MM.1S (cell line): ENCODE results near the gene PRR5.

Experiments
- DNase-seq: peaks from one replicate; pipeline ENCODE4 v3.0.0-alpha.2; 2015
- H2AFZ ChIP-seq: fragments of 300-600 bp; sonication (generic); 2 replicates; pipeline ENCODE4 v1.6.0; 2016; ENCODE audit warnings: antibody characterized with exemption, low read length
- H3F3A ChIP-seq: fragments of 300-600 bp; sonication (generic); 2 replicates; pipeline ENCODE4 v1.6.1; 2016; ENCODE audit warnings: mild to moderate bottlenecking, antibody characterized with exemption, low read length, moderate library complexity, mixed read lengths; ENCODE audit not compliant: insufficient read depth
- H3K27ac ChIP-seq: fragments of 300-600 bp; sonication (generic); 2 replicates; pipeline ENCODE4 v1.5.1; 2016; ENCODE audit warnings: mild to moderate bottlenecking, low read length
- H3K27me3 ChIP-seq: fragments of 300-600 bp; sonication (generic); replicated peaks from 2 replicates; pipeline ENCODE4 v1.6.0; 2016; ENCODE audit warnings: low read length; ENCODE audit not compliant: insufficient read depth
- H3K36me3 ChIP-seq: fragments of 300-600 bp; sonication (generic); replicated peaks from 2 replicates; pipeline ENCODE4 v1.6.1; 2016; ENCODE audit warnings: mild to moderate bottlenecking, low read length, mixed read lengths; ENCODE audit not compliant: insufficient read depth
- H3K4me1 ChIP-seq: fragments of 300-600 bp; sonication (generic); 2 replicates; pipeline ENCODE4 v1.6.1; 2016; ENCODE audit warnings: low read length, mixed read lengths
- H3K4me2 ChIP-seq: fragments of 300-600 bp; sonication (generic); 2 replicates; pipeline ENCODE4 v1.6.0; 2016; ENCODE audit warnings: low read depth, low read length
- H3K4me3 ChIP-seq: fragments of 300-600 bp; sonication (generic); 2 replicates; pipeline ENCODE4 v1.5.1; 2016; ENCODE audit warnings: low read length, mixed read lengths
- H3K79me2 ChIP-seq: fragments of 300-600 bp; sonication (generic); 2 replicates; pipeline ENCODE4 v1.6.1; 2016; ENCODE audit warnings: mixed run types, low read length, mixed read lengths
- H3K9ac ChIP-seq: fragments of 300-600 bp; sonication (generic); 2 replicates; pipeline ENCODE4 v1.6.1; 2016; ENCODE audit warnings: low read length, mixed read lengths
- H3K9me2 ChIP-seq: fragments of 300-600 bp; sonication (generic); replicated peaks from 2 replicates; pipeline ENCODE4 v1.6.1; 2016; ENCODE audit warnings: mild to moderate bottlenecking, low read length, mixed read lengths; ENCODE audit not compliant: insufficient read depth
- H3K9me3 ChIP-seq: fragments of 300-600 bp; sonication (generic); replicated peaks from 2 replicates; pipeline ENCODE4 v1.6.1; 2016; ENCODE audit warnings: mild to moderate bottlenecking, low read length, mixed read lengths; ENCODE audit not compliant: insufficient read depth
- H4K20me1 ChIP-seq: fragments of 300-600 bp; sonication (generic); 2 replicates; pipeline ENCODE4 v1.6.1; 2016; ENCODE audit warnings: mild to moderate bottlenecking, low read length, moderate library complexity, mixed read lengths; ENCODE audit not compliant: insufficient read depth
- EZH2 ChIP-seq: fragments of 300-600 bp; sonication (generic); optimal IDR thresholded peaks from 2 replicates; pipeline ENCODE3; 2017; ENCODE audit warnings: low read depth, mild to moderate bottlenecking, antibody characterized with exemption, low read length, mixed read lengths
- EZH2phosphoT487 ChIP-seq: fragments of 300-600 bp; sonication (generic); IDR thresholded peaks from 2 replicates; pipeline ENCODE4 v1.6.1; 2018; ENCODE audit warnings: antibody characterized with exemption, low read length
- TF ChIP-seq, protein P1 (sequence below): fragments of 300-600 bp; sonication (generic); IDR thresholded peaks from 2 replicates; pipeline ENCODE4 v1.5.1; 2016; ENCODE audit warnings: antibody characterized with exemption, low read length, mixed read lengths

The PRR5 gene

DNA sequence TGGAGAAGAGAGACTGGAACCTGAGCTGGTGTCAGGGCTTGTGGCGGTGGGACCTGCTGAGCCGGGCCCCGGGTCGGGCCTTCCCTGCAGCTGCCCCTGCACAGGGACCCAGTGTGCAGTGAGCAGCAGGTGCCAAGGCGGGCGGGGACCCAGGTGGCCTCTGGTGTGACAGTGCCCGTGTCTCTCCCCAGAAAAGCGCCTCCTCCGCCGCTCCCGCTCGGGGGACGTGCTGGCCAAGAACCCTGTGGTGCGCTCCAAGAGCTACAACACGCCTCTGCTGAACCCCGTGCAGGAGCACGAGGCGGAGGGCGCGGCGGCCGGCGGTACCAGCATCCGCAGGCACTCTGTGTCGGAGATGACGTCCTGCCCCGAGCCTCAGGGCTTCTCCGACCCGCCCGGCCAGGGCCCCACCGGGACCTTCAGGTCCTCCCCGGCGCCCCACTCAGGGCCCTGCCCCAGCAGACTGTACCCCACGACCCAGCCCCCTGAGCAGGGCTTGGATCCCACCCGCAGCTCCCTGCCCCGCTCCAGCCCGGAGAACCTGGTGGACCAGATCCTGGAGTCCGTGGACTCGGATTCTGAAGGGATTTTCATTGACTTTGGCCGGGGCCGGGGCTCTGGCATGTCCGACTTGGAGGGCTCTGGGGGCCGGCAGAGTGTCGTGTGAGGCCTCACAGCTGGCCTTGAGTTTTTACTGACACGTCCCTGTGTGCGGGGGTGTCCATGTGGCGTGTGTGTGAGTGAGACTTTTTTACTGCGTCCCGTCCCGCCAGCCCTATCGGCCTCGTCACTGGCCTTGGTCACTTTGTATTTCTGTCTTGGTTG lies 34.8 kb downstream of the PRR5 start:
- Histone ChIP-seq H3K9ac (no peak overlapping the region), H3K36me3 (no peaks in the 10 kb centered on the region), H3K27ac (no peak overlapping the region), H3K4me2 (no peak overlapping the region), H3K9me2 (no peaks in the 10 kb centered on the region), H3F3A (no peaks in the 10 kb centered on the region), H2AFZ (no peak overlapping the region), H3K79me2 (no peaks in the 10 kb centered on the region), H4K20me1 (no peaks in the 10 kb centered on the region), H3K9me3 (no peaks in the 10 kb centered on the region), H3K4me1 (no peaks in the 10 kb centered on the region), H3K27me3 (peaks cover 54% of the 10 kb centered on the region), H3K4me3 (no peak overlapping the region)
- TF ChIP-seq EZH2 (no peak), EZH2phosphoT487 (no peak)
- TF ChIP-seq, protein P1, sequence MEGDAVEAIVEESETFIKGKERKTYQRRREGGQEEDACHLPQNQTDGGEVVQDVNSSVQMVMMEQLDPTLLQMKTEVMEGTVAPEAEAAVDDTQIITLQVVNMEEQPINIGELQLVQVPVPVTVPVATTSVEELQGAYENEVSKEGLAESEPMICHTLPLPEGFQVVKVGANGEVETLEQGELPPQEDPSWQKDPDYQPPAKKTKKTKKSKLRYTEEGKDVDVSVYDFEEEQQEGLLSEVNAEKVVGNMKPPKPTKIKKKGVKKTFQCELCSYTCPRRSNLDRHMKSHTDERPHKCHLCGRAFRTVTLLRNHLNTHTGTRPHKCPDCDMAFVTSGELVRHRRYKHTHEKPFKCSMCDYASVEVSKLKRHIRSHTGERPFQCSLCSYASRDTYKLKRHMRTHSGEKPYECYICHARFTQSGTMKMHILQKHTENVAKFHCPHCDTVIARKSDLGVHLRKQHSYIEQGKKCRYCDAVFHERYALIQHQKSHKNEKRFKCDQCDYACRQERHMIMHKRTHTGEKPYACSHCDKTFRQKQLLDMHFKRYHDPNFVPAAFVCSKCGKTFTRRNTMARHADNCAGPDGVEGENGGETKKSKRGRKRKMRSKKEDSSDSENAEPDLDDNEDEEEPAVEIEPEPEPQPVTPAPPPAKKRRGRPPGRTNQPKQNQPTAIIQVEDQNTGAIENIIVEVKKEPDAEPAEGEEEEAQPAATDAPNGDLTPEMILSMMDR, result no peak
- no peak for DNase-seq

DNA sequence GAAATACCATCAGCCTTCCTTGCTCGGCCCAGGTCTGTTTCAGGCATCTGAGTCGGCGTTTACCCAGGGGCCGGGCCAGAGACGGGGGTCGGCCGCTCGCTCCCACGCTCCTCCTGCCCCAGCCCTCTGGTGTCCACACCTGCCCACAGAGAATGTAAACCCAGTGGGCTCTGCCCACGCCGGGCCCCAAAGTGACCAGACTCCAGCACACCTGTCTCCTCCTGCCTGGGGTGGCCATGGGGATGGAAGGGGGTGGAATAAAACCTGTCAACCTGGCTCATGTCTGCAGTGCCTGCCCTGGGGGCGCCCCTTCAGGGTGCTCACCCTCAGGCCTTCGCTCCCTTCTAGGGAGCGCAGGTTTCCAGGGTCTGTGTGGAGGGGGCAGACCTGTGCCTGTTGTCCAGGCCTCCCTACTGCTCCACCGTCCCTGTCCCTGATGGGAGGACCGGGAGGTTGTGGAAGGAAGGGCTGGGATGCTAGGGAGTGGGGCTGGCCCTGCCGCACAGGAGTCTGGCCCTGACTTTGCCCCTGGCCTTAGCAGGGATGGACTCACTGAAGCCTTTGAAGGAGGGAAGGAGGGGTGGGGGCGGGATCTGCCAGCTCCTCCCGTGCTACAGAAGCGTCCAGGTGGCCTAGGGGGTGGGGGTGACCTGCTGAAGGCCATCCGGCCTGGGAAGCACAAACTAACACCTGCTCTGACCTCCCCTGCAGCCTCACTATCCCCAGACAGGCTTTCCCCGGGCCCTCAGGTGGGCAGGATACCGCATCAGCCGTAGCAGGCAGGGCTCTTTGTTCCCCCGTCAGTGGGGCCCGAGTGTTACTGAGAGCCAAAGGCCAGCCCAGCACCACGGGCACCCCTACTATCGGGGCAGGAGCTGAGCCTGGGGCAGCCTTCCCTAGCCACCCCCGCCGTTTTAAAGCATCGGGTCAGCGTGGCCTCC lies 35.7 kb downstream of the PRR5 start:
- H4K20me1 ChIP-seq, result no peaks in the 10 kb centered on the region
- H3K27ac ChIP-seq, result no peak overlapping the region
- no peaks in the 10 kb centered on the region for H3K79me2 ChIP-seq
- H3K36me3 ChIP-seq, result no peaks in the 10 kb centered on the region
- no peaks in the 10 kb centered on the region for H3K9me3 ChIP-seq
- H3K9me2 ChIP-seq, result no peaks in the 10 kb centered on the region
- no peaks in the 10 kb centered on the region for H3F3A ChIP-seq
- H3K4me3 ChIP-seq, result no peak overlapping the region
- H3K4me2 ChIP-seq, result no peak overlapping the region
- TF ChIP-seq EZH2 (no peak), EZH2phosphoT487 (no peak)
- TF ChIP-seq, protein P1, result no peak
- no peak for DNase-seq
- no peak overlapping the region for H2AFZ ChIP-seq
- H3K27me3 ChIP-seq, result peaks cover 62% of the 10 kb centered on the region
- H3K9ac ChIP-seq, result no peak overlapping the region
- H3K4me1 ChIP-seq, result no peaks in the 10 kb centered on the region

DNA sequence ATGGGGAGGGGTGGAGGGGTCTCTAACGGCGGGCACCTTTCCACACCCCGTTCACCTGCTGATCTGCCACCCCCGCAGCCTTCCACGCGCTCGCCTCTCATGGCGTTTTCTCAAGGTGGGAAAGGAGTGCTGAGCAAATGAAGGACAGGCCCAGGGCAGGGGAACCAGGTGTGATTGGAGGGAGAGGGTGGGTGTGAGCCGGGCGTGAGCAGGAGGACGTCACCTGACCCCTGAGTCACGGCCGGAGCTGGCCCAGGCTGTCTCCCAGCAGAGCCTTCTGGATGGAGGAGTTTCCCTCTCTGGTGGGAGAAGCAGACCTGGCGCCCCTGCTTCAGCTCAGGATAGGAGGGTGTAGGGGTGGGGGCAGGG lies 36.3 kb downstream of the PRR5 start:
- Histone ChIP-seq H4K20me1 (no peaks in the 10 kb centered on the region), H3K9me2 (no peaks in the 10 kb centered on the region), H3F3A (no peaks in the 10 kb centered on the region), H3K79me2 (no peaks in the 10 kb centered on the region), H3K36me3 (no peaks in the 10 kb centered on the region), H2AFZ (no peak overlapping the region), H3K9ac (no peak overlapping the region), H3K9me3 (no peaks in the 10 kb centered on the region), H3K4me3 (no peak overlapping the region), H3K27ac (no peak overlapping the region), H3K4me1 (no peaks in the 10 kb centered on the region), H3K4me2 (no peak overlapping the region), H3K27me3 (peaks cover 63% of the 10 kb centered on the region)
- no peak for TF ChIP-seq EZH2
- TF ChIP-seq, protein P1, result no peak
- TF ChIP-seq EZH2phosphoT487, result no peak
- no peak for DNase-seq
